HepG2 (cell line): Measurements from ENCODE around the gene SLIT1. TPM values are rescaled to one million over a fixed set of nuclear protein-coding genes. Genes with fewer than 3 reads are reported as not detected.
A peak's percentile ranks its signal among the peaks of the same experiment; 100 is the strongest.

Experiments
- ATAC-seq: fragments of 200-7000 bp; cut with Tn5 transposase; 3 replicates; pipeline ENCODE4 v1.9.1; 2020; ENCODE audit warnings: mild to moderate bottlenecking, moderate library complexity
- BruUV-seq: library from RNA; stranded (reverse); fragments of 400-500 nt; replicated peaks from 2 replicates; lab custom pipeline; 2021; lab: Mats Ljungman, UMichigan
- CTCF ChIA-PET: fragments of 300-600 bp; formaldehyde crosslinking; extraction: SDS; loops from one replicate; lab custom pipeline; 2021; ENCODE audit warnings: low total read pairs, inconsistent platforms, low intra/inter-chr PET ratio; lab: Yijun Ruan, JAX
- POLR2A ChIA-PET: fragments of 350-600 bp; sonication (Branson Sonifier 250); formaldehyde crosslinking; loops from one replicate; lab custom pipeline; 2020; ENCODE audit warnings: antibody characterized with exemption, inconsistent platforms; lab: Yijun Ruan, JAX
- DNase-seq: peaks from one replicate; pipeline ENCODE4 v3.0.0-alpha.2; 2015; ENCODE audit warnings: low spot score
- FAIRE-seq: peaks from 3 replicates; lab custom pipeline; 2011; peaks lifted over from hg19 to GRCh38; lab: Jason Lieb, UNC
- H2AFZ ChIP-seq: one replicate; pipeline ENCODE4 v1.6.1; 2011; ENCODE audit warnings: low read length, inconsistent platforms
- H3K27ac ChIP-seq: fragments of 300-600 bp; 3 replicates; pipeline ENCODE4 v1.8.0; 2011; ENCODE audit warnings: mixed run types, mild to moderate bottlenecking, mixed read lengths, low read length, inconsistent platforms; ENCODE audit not compliant: insufficient read depth; ENCODE audit errors: extremely low read length
- H3K27me3 ChIP-seq, 2 experiments: fragments of 200-600 bp in 1 of 2; 2 replicates in 1 of 2; 3 replicates in 1 of 2; pipeline versions ENCODE4 v1.6.0 to v1.8.0; 2011; ENCODE audit warnings: low read length in 2 of 2, mild to moderate bottlenecking in 2 of 2, moderate library complexity in 2 of 2, inconsistent platforms in 1 of 2; ENCODE audit not compliant: insufficient read depth in 2 of 2, control insufficient read depth in 1 of 2
- H3K36me3 ChIP-seq, 2 experiments: fragments of 200-600 bp in 1 of 2; replicated peaks in 1 of 2; 2 replicates in 1 of 2; 3 replicates in 1 of 2; pipeline versions ENCODE4 v1.5.1 to v1.8.0; 2011; ENCODE audit warnings: low read length in 2 of 2, inconsistent platforms in 1 of 2; ENCODE audit not compliant: insufficient read depth in 2 of 2, control insufficient read depth in 1 of 2
- H3K4me1 ChIP-seq: 2 replicates; pipeline ENCODE4 v1.5.1; 2012; ENCODE audit warnings: low read length, inconsistent platforms; ENCODE audit not compliant: insufficient read depth
- H3K4me2 ChIP-seq: 2 replicates; pipeline ENCODE4 v1.6.0; 2011; ENCODE audit warnings: low read depth, low read length, inconsistent platforms
- H3K4me3 ChIP-seq, 3 experiments: fragments of 200-600 bp in 1 of 3; sonication (generic), shearing (Covaris generic) in 1 of 3; replicated peaks in 1 of 3; 2 replicates each; pipeline ENCODE4 v1.5.1; 2011 to 2016; ENCODE audit warnings: low read length in 3 of 3, inconsistent platforms in 2 of 3, low read depth in 2 of 3, mild to moderate bottlenecking in 2 of 3, control low read depth in 1 of 3, mixed read lengths in 1 of 3; ENCODE audit not compliant: insufficient read depth in 1 of 3
- H3K79me2 ChIP-seq: one replicate; pipeline ENCODE4 v1.6.1; 2011; ENCODE audit warnings: low read length, inconsistent platforms; ENCODE audit not compliant: insufficient read depth
- H3K9ac ChIP-seq: 2 replicates; pipeline ENCODE4 v1.6.0; 2011; ENCODE audit warnings: mild to moderate bottlenecking, low read depth, low read length, inconsistent platforms; ENCODE audit not compliant: insufficient read depth
- H3K9me3 ChIP-seq: 2 replicates; pipeline ENCODE4 v1.5.1; 2012; ENCODE audit warnings: mild to moderate bottlenecking, low read length
- H4K20me1 ChIP-seq: 2 replicates; pipeline ENCODE4 v1.6.0; 2011; ENCODE audit warnings: inconsistent platforms, mild to moderate bottlenecking, low read length, moderate library complexity; ENCODE audit not compliant: insufficient read depth
- CHD2 ChIP-seq: IDR thresholded peaks from 2 replicates; pipeline ENCODE4 v1.6.1; 2011; ENCODE audit warnings: low read depth, low read length, improper control_type of control experiment
- MAFF ChIP-seq: IDR thresholded peaks from 2 replicates; pipeline ENCODE4 v1.6.1; 2011; ENCODE audit warnings: low read depth, low read length, improper control_type of control experiment
- MAFK ChIP-seq, 2 experiments: IDR thresholded peaks in 1 of 2; conservative IDR thresholded peaks in 1 of 2; 2 replicates each; pipeline ENCODE4 v1.6.1; 2011; ENCODE audit warnings: improper control_type of control experiment in 2 of 2, low read length in 2 of 2
- SNRNP70 ChIP-seq: fragments of 200-400 bp; formaldehyde crosslinking; IDR thresholded peaks from 2 replicates; pipeline ENCODE4 v1.6.1; 2017; ENCODE audit warnings: mild to moderate bottlenecking, low read depth, low read length, moderate library complexity
- TRIM24 ChIP-seq: sonication (generic); formaldehyde crosslinking; IDR thresholded peaks from 2 replicates; pipeline ENCODE4 v1.8.0; 2022; ENCODE audit warnings: mild to moderate bottlenecking, missing genetic modification reagents
- ZFP90 ChIP-seq: sonication (generic); formaldehyde crosslinking; IDR thresholded peaks from 2 replicates; pipeline ENCODE4 v1.8.0; 2022; ENCODE audit warnings: missing genetic modification reagents, mild to moderate bottlenecking, inconsistent platforms, borderline replicate concordance
- WGBS: methylation state at CpG from one replicate; pipeline ENCODE4 v1.1.6; 2017; ENCODE audit warnings: low lambda C conversion rate; 5-methylcytosine and 5-hydroxymethylcytosine counted together
- in situ Hi-C: cut with HindIII; loops from 2 replicates; pipeline ENCODE4 v1.10.0; 2017; ENCODE audit warnings: low pct_unique_long_range_greater_than_20kb; ENCODE audit not compliant: extremely low pct_ligation_motif_present
- intact Hi-C: fragments of 100-400 bp; cut with micrococcal nuclease; formaldehyde crosslinking; loops from one replicate; pipeline ENCODE4 v1.10.0; 2022; ENCODE audit not compliant: unreplicated experiment
- polyA plus RNA-seq, 8 experiments: library from polyadenylated mRNA; depleted of rRNA in 3 of 8; stranded (reverse) in 7 of 8; unstranded in 1 of 8; fragments of >200 nt; fragmentation: Illumina TruSeq in 4 of 8; extraction: Trizol in 4 of 8; gene quantifications; 2 replicates each; pipeline versions ENCODE4 v1.2.1 to v1.2.3, GENCODE V29; 2011 to 2016; ENCODE audit warnings: low read depth in 4 of 8, missing spikeins in 1 of 8, mixed read lengths in 1 of 8; ENCODE audit not compliant: insufficient read depth in 1 of 8
- total RNA-seq, 5 experiments: library from RNA; depleted of rRNA; stranded (reverse); fragments of >200 nt; fragmentation: Illumina TruSeq; extraction: Trizol; gene quantifications; 2 replicates each; pipeline ENCODE4 v1.2.3, GENCODE V29; 2016; ENCODE audit warnings: low read depth in 1 of 5

SLIT1 gene
- total and polyA plus RNA-seq, 2 of the 13 experiments (the other 11 are each of a cell fraction or from before 2014, with no cell fraction given): 0.09 to 0.33 TPM

- TF ChIP-seq ZFP90 (CRISPR knock-in tag) (no peak), SNRNP70 (no peak)
Measured at GRCh38 chr10:97228130-97228774, 42.5 kb upstream of the SLIT1 start (continued).

GRCh38 chr10:97226398-97226797, 40.6 kb upstream of the SLIT1 start:
- intact Hi-C loops: no loop called here
- CTCF ChIA-PET: no interaction called here
- no TSS peak for BruUV-seq
- Histone ChIP-seq H3K4me2 (no peak overlapping the region), H3K27ac (no peak overlapping the region), H3K79me2 (no peaks in the 10 kb centered on the region), H4K20me1 (no peaks in the 10 kb centered on the region), H3K4me1 (no peaks in the 10 kb centered on the region), H3K4me3 (no peak overlapping the region), H3K36me3 (peaks cover 6 to 8% of the 10 kb centered on the region in 2 experiments; a peak in 4 of 5 replicates), H3K9ac (no peak overlapping the region), H3K9me3 (no peaks in the 10 kb centered on the region)
- ATAC-seq: no peak
- no peak for DNase-seq
- WGBS: 91% methylated on average over 4 of the region's 4 CpGs
- no peak for FAIRE-seq
- TF ChIP-seq MAFF (peak; percentile 84), TRIM24 (CRISPR knock-in tag) (no peak), MAFK (conservative IDR thresholded peaks at IDR 0.05 in 1 of 2, IDR thresholded peaks at IDR 0.05 in 1 of 2; ENCODE audit: low read length in 2 of 2) (peak; percentile 69 to 91), CHD2 (no peak)
- TF ChIP-seq, all 625 proteins: peak for 2
- Histone ChIP-seq H2AFZ (no peak overlapping the region), H3K27me3 (no peaks in the 10 kb centered on the region)
- in situ Hi-C loops: no loop called here
- POLR2A ChIA-PET: no interaction called here
